Panc1 (cell line): Measurements from ENCODE around the gene APBB3. TPM values are rescaled to one million over a fixed set of nuclear protein-coding genes. Genes with fewer than 3 reads are reported as not detected.
A peak's percentile ranks its signal among the peaks of the same experiment; 100 is the strongest.

Source experiments
- ATAC-seq: fragments of 200-7000 bp; cut with Tn5 transposase; 2 replicates; pipeline ENCODE4 v1.9.1; 2020; ENCODE audit warnings: mild to moderate bottlenecking, moderate library complexity
- BruUV-seq: library from RNA; stranded (reverse); fragments of 400-500 nt; replicated peaks from 2 replicates; lab custom pipeline; 2021; lab: Mats Ljungman, UMichigan
- CTCF ChIA-PET: fragments of 300-600 bp; sonication (Branson Sonifier 250); formaldehyde crosslinking; loops from one replicate; lab custom pipeline; 2022; ENCODE audit warnings: antibody characterized with exemption; lab: Charles Lee
- POLR2A ChIA-PET: fragments of 300-600 bp; sonication (Branson Sonifier 250); formaldehyde crosslinking; loops from one replicate; lab custom pipeline; 2022; ENCODE audit warnings: antibody characterized with exemption; lab: Charles Lee
- DNase-seq: peaks from one replicate; pipeline ENCODE4 v3.0.0-alpha.2; 2010; ENCODE audit warnings: low read depth, low spot score
- H3K27ac ChIP-seq: 2 replicates; pipeline ENCODE4 v1.5.1; 2011; ENCODE audit warnings: mild to moderate bottlenecking, low read length, inconsistent platforms
- H3K27me3 ChIP-seq: fragments of 200-500 bp; sonication (Bioruptor generic); 2 replicates; pipeline ENCODE4 v1.6.0; 2014; ENCODE audit warnings: low read length, inconsistent platforms; ENCODE audit not compliant: control insufficient read depth, insufficient read depth
- H3K36me3 ChIP-seq: fragments of 200-500 bp; sonication (Bioruptor generic); 2 replicates; pipeline ENCODE4 v1.5.1; 2014; ENCODE audit warnings: inconsistent platforms, mild to moderate bottlenecking, low read length, moderate library complexity; ENCODE audit not compliant: control insufficient read depth, insufficient read depth
- H3K4me1 ChIP-seq: 2 replicates; pipeline ENCODE4 v1.5.1; 2011; ENCODE audit warnings: inconsistent platforms, mild to moderate bottlenecking, low read length, moderate library complexity; ENCODE audit not compliant: control insufficient read depth, insufficient read depth
- H3K4me3 ChIP-seq, 2 experiments: 2 replicates each; pipeline ENCODE4 v1.5.1; 2011 to 2012; ENCODE audit warnings: low read depth in 2 of 2, low read length in 2 of 2, mild to moderate bottlenecking in 2 of 2, inconsistent platforms in 1 of 2, moderate library complexity in 1 of 2
- H3K9me3 ChIP-seq: fragments of 200-500 bp; sonication (Bioruptor generic); 2 replicates; pipeline ENCODE4 v1.5.1; 2014; ENCODE audit warnings: low read depth, mild to moderate bottlenecking, inconsistent platforms, low read length, moderate library complexity; ENCODE audit not compliant: control insufficient read depth, insufficient read depth
- POLR2AphosphoS5 ChIP-seq: IDR thresholded peaks from 2 replicates; pipeline ENCODE4 v1.6.1; 2012; ENCODE audit warnings: mild to moderate bottlenecking, low read depth, low read length, moderate library complexity
- SIN3A ChIP-seq: IDR thresholded peaks from 2 replicates; pipeline ENCODE4 v1.6.1; 2012; ENCODE audit warnings: low read depth, mild to moderate bottlenecking, low read length, moderate library complexity, borderline replicate concordance; ENCODE audit not compliant: insufficient read depth
- TCF7L2 ChIP-seq: IDR thresholded peaks from 2 replicates; pipeline ENCODE4 v1.6.1; 2011; ENCODE audit warnings: mild to moderate bottlenecking, low read depth, low read length, inconsistent platforms
- in situ Hi-C: cut with HindIII; loops from 2 replicates; pipeline ENCODE4 v1.10.0; 2016; ENCODE audit warnings: low sequenced_read_pairs, low pct_unique_long_range_greater_than_20kb
- intact Hi-C: fragments of 100-400 bp; cut with micrococcal nuclease; formaldehyde crosslinking; loops from one replicate; pipeline ENCODE4 v1.10.0; 2022; ENCODE audit not compliant: unreplicated experiment
- total RNA-seq: library from RNA; stranded (reverse); gene quantifications from one replicate; pipeline ENCODE4 v1.2.1, GENCODE V29; 2021; ENCODE audit not compliant: unreplicated experiment
- TF ChIP-seq, protein P1 (sequence below): fragments of 450-650 bp; IDR thresholded peaks from 2 replicates; pipeline ENCODE4 v1.5.1; 2017; ENCODE audit warnings: mild to moderate bottlenecking
- TF ChIP-seq, protein P2 (sequence below), 2 experiments: IDR thresholded peaks; 2 replicates each; pipeline ENCODE4 v1.6.1; 2011 to 2012; ENCODE audit warnings: low read depth in 2 of 2, control low read depth in 1 of 2, low read length in 1 of 2, mild to moderate bottlenecking in 1 of 2, moderate library complexity in 1 of 2; ENCODE audit not compliant: insufficient read depth in 1 of 2

APBB3 gene
- total RNA-seq, 1 experiment from 2014 or later = 28.6 TPM

DNA sequence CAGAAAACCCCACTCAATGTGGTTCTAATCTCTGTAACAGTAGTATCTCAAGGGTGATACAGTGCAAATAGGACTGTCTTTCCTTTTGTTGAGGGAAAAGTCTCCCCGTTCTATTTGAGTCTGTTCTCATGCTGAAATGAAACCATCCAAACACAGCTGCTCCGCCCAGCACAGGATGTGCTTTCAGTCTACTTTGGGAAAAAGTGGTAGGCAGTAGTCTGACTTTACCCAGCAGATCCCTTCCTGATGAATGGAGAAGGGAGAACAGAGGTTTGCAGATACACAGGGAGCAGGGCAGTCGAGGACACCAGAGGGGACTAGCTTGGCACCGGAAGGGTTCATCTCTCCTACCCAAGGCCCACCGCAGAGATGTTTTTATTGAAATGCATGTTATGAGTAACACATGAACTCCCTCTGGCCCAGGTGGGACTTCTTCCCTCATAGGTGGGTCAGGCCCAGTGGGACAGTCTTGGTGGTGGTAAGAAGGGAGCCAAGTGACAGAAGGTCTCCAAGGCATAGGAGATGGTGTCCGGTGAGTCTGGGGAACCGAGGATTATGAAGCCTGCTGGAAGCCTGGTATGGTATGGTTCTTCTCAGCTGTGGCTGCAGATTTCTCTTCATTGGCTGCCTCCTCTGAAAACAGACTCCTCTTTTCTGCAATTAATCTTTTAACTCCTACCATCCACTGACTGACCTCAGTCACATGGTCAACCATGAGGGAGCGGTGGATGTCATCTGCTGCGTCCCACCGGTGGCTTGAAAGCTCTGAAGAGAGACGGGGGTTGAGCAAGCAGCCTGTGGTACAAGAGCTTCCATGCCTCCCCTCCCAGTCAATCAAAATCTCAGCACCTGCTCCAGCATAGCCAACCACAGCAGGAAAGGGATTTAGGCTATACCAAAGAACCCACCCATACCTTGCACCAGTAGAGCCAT lies 14.0 kb downstream of the APBB3 start:
- ATAC-seq = no peak
- Histone ChIP-seq H3K9me3 (no peaks in the 10 kb centered on the region), H3K36me3 (peaks cover 10% of the 10 kb centered on the region; the same call in 1 of the 2 replicates), H3K4me1 (peaks cover 40% of the 10 kb centered on the region), H3K27me3 (no peaks in the 10 kb centered on the region), H3K4me3 (no peak overlapping the region), H3K27ac (no peak overlapping the region; the same call in 1 of the 2 replicates)
- in situ Hi-C loops = no loop called here
- TF ChIP-seq POLR2AphosphoS5 = no peak
- TF ChIP-seq, protein P1, sequence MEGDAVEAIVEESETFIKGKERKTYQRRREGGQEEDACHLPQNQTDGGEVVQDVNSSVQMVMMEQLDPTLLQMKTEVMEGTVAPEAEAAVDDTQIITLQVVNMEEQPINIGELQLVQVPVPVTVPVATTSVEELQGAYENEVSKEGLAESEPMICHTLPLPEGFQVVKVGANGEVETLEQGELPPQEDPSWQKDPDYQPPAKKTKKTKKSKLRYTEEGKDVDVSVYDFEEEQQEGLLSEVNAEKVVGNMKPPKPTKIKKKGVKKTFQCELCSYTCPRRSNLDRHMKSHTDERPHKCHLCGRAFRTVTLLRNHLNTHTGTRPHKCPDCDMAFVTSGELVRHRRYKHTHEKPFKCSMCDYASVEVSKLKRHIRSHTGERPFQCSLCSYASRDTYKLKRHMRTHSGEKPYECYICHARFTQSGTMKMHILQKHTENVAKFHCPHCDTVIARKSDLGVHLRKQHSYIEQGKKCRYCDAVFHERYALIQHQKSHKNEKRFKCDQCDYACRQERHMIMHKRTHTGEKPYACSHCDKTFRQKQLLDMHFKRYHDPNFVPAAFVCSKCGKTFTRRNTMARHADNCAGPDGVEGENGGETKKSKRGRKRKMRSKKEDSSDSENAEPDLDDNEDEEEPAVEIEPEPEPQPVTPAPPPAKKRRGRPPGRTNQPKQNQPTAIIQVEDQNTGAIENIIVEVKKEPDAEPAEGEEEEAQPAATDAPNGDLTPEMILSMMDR = no peak
- TF ChIP-seq SIN3A = no peak
- TF ChIP-seq, protein P2, sequence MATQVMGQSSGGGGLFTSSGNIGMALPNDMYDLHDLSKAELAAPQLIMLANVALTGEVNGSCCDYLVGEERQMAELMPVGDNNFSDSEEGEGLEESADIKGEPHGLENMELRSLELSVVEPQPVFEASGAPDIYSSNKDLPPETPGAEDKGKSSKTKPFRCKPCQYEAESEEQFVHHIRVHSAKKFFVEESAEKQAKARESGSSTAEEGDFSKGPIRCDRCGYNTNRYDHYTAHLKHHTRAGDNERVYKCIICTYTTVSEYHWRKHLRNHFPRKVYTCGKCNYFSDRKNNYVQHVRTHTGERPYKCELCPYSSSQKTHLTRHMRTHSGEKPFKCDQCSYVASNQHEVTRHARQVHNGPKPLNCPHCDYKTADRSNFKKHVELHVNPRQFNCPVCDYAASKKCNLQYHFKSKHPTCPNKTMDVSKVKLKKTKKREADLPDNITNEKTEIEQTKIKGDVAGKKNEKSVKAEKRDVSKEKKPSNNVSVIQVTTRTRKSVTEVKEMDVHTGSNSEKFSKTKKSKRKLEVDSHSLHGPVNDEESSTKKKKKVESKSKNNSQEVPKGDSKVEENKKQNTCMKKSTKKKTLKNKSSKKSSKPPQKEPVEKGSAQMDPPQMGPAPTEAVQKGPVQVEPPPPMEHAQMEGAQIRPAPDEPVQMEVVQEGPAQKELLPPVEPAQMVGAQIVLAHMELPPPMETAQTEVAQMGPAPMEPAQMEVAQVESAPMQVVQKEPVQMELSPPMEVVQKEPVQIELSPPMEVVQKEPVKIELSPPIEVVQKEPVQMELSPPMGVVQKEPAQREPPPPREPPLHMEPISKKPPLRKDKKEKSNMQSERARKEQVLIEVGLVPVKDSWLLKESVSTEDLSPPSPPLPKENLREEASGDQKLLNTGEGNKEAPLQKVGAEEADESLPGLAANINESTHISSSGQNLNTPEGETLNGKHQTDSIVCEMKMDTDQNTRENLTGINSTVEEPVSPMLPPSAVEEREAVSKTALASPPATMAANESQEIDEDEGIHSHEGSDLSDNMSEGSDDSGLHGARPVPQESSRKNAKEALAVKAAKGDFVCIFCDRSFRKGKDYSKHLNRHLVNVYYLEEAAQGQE (IDR thresholded peaks at IDR 0.05; ENCODE audit: insufficient read depth in 1 of 2, low read depth in 2 of 2, low read length in 1 of 2) = no peak
- no peak for TF ChIP-seq TCF7L2
- CTCF ChIA-PET = no interaction called here
- no peak for DNase-seq
- no TSS peak for BruUV-seq
- POLR2A ChIA-PET = no interaction called here
- intact Hi-C loops = no loop called here

DNA sequence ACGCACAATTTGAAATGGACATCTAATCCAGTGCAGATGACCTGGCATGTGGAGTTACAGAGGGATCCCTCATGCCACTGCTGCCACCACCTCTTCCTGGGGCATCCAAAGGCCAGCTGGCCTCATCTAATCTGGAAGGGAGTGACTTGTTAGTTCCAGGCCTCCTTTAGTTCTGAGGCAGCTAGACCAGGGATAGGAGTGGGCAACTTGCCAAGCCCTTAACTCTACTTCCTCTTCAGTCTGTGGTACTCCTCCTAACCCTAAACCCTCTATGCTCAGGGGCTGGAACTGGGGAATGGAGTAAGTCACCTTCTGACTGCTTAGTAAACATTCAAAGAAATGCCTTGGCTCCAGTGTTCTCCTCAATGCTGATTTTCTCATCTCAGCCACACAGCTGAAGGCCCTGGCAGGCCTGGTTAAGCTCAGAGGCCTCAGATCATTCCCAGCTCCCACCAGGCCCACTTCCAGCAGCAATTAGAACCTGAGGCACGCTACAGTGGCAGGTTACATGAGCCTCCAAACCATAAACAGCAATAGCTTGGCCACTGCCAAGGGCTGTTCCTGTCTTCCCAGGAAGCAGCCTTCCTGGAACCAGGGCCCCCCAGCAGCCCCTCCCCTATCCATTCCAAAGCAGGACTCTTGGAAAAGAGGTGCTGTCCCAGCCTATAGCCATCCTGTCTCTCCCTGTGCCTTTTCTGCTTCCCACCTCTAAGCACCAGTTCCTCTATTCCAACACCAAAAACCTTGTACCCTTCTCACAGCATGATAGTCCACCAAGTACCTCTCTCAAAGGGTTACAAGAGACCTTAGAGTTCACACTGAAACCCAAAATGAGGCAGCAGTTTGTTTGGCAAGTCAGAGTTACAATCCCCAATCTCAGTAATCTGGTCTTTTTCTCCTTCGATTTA lies 14.9 kb downstream of the APBB3 start:
- no TSS peak for BruUV-seq
- intact Hi-C loops = no loop called here
- H3K4me3 ChIP-seq = no peak overlapping the region
- ATAC-seq (no peak), DNase-seq (no peak)
- POLR2A ChIA-PET = interaction anchor here (1.1 kb wide), 1 partner anchor 7 kb away, joined by 6 read pairs; no protein-coding TSS in a partner anchor
- peaks cover 34% of the 10 kb centered on the region for H3K4me1 ChIP-seq
- TF ChIP-seq, protein P1 = no peak
- peak; percentile 9 for TF ChIP-seq POLR2AphosphoS5
- no peaks in the 10 kb centered on the region for H3K9me3 ChIP-seq
- peak overlapping the region; percentile 25; the same call in 1 of the 2 replicates for H3K27ac ChIP-seq
- CTCF ChIA-PET = no interaction called here
- peaks cover 10% of the 10 kb centered on the region; the same call in 1 of the 2 replicates for H3K36me3 ChIP-seq
- in situ Hi-C loops = no loop called here
- no peaks in the 10 kb centered on the region for H3K27me3 ChIP-seq
